Keratinocyte (primary cell): ENCODE results near the gene GJA4. TPM values are rescaled to one million over a fixed set of nuclear protein-coding genes. Genes with fewer than 3 reads are reported as not detected.
A peak's percentile ranks its signal among the peaks of the same experiment; 100 is the strongest.

Experiments
- DNase-seq: peaks from one replicate; pipeline ENCODE4 v3.0.0-alpha.2; 2011; ENCODE audit warnings: low read depth, missing footprints, low spot score
- FAIRE-seq: peaks from 2 replicates; lab custom pipeline; 2011; peaks lifted over from hg19 to GRCh38; lab: Jason Lieb, UNC
- H2AFZ ChIP-seq: 2 replicates; pipeline ENCODE4 v1.6.0; 2012; ENCODE audit warnings: low read length, control low read depth, inconsistent platforms; ENCODE audit not compliant: control insufficient read depth
- H3K27ac ChIP-seq: 2 replicates; pipeline ENCODE4 v1.5.1; 2011; ENCODE audit warnings: low read length; ENCODE audit not compliant: control insufficient read depth, insufficient read depth
- H3K27me3 ChIP-seq: 3 replicates; pipeline ENCODE4 v1.6.0; 2011; ENCODE audit warnings: low read length; ENCODE audit not compliant: control insufficient read depth, insufficient read depth; ENCODE audit errors: extremely low read depth
- H3K36me3 ChIP-seq, 2 experiments: 2 replicates in 1 of 2; 3 replicates in 1 of 2; pipeline ENCODE4 v1.5.1; 2011; ENCODE audit warnings: low read length in 2 of 2, mild to moderate bottlenecking in 1 of 2; ENCODE audit not compliant: control insufficient read depth in 2 of 2, insufficient read depth in 2 of 2; ENCODE audit errors: extremely low read depth in 1 of 2
- H3K4me1 ChIP-seq: 3 replicates; pipeline ENCODE4 v1.5.1; 2011; ENCODE audit warnings: low read length; ENCODE audit not compliant: control insufficient read depth, insufficient read depth; ENCODE audit errors: extremely low read depth
- H3K4me2 ChIP-seq: 3 replicates; pipeline ENCODE4 v1.6.0; 2011; ENCODE audit warnings: low read depth, low read length; ENCODE audit not compliant: control insufficient read depth, insufficient read depth; ENCODE audit errors: extremely low read depth
- H3K4me3 ChIP-seq, 3 experiments: fragments of 200-600 bp in 1 of 3; sonication (generic) in 1 of 3; 2 replicates in 2 of 3; 3 replicates in 1 of 3; pipeline ENCODE4 v1.5.1; 2011 to 2016; ENCODE audit warnings: low read length in 3 of 3, mild to moderate bottlenecking in 3 of 3, control low read depth in 2 of 3, inconsistent platforms in 1 of 3, low read depth in 1 of 3, mixed read lengths in 1 of 3, mixed run types in 1 of 3, moderate library complexity in 1 of 3; ENCODE audit not compliant: control insufficient read depth in 2 of 3, insufficient read depth in 2 of 3; ENCODE audit errors: extremely low read depth in 1 of 3
- H3K79me2 ChIP-seq: 2 replicates; pipeline ENCODE4 v1.6.0; 2012; ENCODE audit warnings: low read length; ENCODE audit not compliant: control insufficient read depth, insufficient read depth
- H3K9ac ChIP-seq: 3 replicates; pipeline ENCODE4 v1.6.0; 2011; ENCODE audit warnings: low read length; ENCODE audit not compliant: control insufficient read depth, insufficient read depth; ENCODE audit errors: extremely low read depth
- H3K9me1 ChIP-seq: 3 replicates; pipeline ENCODE4 v1.6.0; 2011; ENCODE audit warnings: low read length; ENCODE audit not compliant: control insufficient read depth, insufficient read depth; ENCODE audit errors: extremely low read depth
- H3K9me3 ChIP-seq: 2 replicates; pipeline ENCODE4 v1.5.1; 2012; ENCODE audit warnings: low read depth, low read length; ENCODE audit not compliant: control insufficient read depth
- H4K20me1 ChIP-seq: 3 replicates; pipeline ENCODE4 v1.6.0; 2011; ENCODE audit warnings: low read length; ENCODE audit not compliant: control insufficient read depth, insufficient read depth; ENCODE audit errors: extremely low read depth
- EZH2 ChIP-seq: IDR thresholded peaks from one replicate; pipeline ENCODE4 v1.6.1; 2012; ENCODE audit warnings: inconsistent platforms, mild to moderate bottlenecking, low read length, moderate library complexity
- dilution Hi-C: fragments of 300-500 bp; cut with MboI; formaldehyde crosslinking; loops from one replicate; pipeline ENCODE4 v1.7.0; 2020; ENCODE audit warnings: low sequenced_read_pairs; ENCODE audit not compliant: extremely low pct_ligation_motif_present
- polyA plus RNA-seq, 5 experiments: library from polyadenylated mRNA; depleted of rRNA in 3 of 5; stranded (reverse) in 3 of 5; stranded (forward) in 1 of 5; unstranded in 1 of 5; fragments of >200 nt; gene quantifications; 1 replicate in 1 of 5; 2 replicates in 3 of 5; 3 replicates in 1 of 5; pipeline versions ENCODE4 v1.2.1 to v1.2.3, GENCODE V29; 2011 to 2012; ENCODE audit warnings: missing spikeins in 2 of 5, low read depth in 1 of 5, low replicate concordance in 1 of 5
- TF ChIP-seq, protein P1 (sequence below), 3 experiments: IDR thresholded peaks in 1 of 3; conservative IDR thresholded peaks in 1 of 3; optimal IDR thresholded peaks in 1 of 3; 2 replicates in 2 of 3; 3 replicates in 1 of 3; pipeline versions ENCODE3 to v1.5.1; 2011; ENCODE audit warnings: low read length in 3 of 3, mild to moderate bottlenecking in 3 of 3, moderate library complexity in 2 of 3, control low read depth in 1 of 3, inconsistent platforms in 1 of 3; ENCODE audit not compliant: insufficient read depth in 2 of 3; ENCODE audit errors: extremely low read depth in 1 of 3

GJA4 gene
- polyA plus RNA-seq, 1 donor (not counting 4 experiments of a cell fraction or from before 2014, with no cell fraction given), result not detected

DNA sequence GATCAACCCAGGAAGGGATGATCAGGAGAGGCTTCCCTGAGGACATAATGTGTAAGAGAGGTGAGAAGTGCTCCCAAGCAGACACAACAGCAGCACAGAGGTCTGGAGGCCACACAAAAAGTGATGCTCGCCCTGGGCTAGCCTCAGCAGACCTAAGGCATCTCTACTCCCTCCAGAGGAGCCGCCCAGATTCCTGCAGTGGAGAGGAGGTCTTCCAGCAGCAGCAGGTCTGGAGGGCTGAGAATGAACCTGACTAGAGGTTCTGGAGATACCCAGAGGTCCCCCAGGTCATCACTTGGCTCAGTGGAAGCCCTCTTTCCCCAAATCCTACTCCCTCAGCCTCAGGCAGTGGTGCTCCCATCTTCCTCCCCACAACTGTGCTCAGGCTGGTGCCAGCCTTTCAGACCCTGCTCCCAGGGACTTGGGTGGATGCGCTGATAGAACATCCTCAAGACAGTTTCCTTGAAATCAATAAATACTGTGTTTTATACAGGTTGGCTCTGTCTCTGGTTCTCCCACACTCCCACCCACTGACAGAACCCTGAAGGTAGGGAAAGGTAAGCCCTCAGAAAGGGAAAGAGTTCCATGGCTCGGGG, 6.8 kb upstream of the GJA4 start:
- Histone ChIP-seq H3K9ac (peak overlapping the region; percentile 4), H2AFZ (no peak overlapping the region), H3K27me3 (peaks cover 4% of the 10 kb centered on the region), H3K27ac (no peak overlapping the region), H3K9me1 (peaks cover 2% of the 10 kb centered on the region), H4K20me1 (peaks cover 23% of the 10 kb centered on the region), H3K9me3 (no peaks in the 10 kb centered on the region), H3K79me2 (peaks cover 50% of the 10 kb centered on the region), H3K36me3 (peaks cover 15 to 35% of the 10 kb centered on the region in 2 experiments), H3K4me3 (peak overlapping the region in 1 of 3 experiments; percentile 9), H3K4me2 (no peak overlapping the region), H3K4me1 (peaks cover 33% of the 10 kb centered on the region)
- FAIRE-seq (no peak), DNase-seq (no peak)
- dilution Hi-C loops, result no loop called here
- TF ChIP-seq EZH2, result no peak
- TF ChIP-seq, protein P1, sequence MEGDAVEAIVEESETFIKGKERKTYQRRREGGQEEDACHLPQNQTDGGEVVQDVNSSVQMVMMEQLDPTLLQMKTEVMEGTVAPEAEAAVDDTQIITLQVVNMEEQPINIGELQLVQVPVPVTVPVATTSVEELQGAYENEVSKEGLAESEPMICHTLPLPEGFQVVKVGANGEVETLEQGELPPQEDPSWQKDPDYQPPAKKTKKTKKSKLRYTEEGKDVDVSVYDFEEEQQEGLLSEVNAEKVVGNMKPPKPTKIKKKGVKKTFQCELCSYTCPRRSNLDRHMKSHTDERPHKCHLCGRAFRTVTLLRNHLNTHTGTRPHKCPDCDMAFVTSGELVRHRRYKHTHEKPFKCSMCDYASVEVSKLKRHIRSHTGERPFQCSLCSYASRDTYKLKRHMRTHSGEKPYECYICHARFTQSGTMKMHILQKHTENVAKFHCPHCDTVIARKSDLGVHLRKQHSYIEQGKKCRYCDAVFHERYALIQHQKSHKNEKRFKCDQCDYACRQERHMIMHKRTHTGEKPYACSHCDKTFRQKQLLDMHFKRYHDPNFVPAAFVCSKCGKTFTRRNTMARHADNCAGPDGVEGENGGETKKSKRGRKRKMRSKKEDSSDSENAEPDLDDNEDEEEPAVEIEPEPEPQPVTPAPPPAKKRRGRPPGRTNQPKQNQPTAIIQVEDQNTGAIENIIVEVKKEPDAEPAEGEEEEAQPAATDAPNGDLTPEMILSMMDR (optimal IDR thresholded peaks at IDR 0.05 in 1 of 3, IDR thresholded peaks at IDR 0.05 in 1 of 3, conservative IDR thresholded peaks at IDR 0.05 in 1 of 3; ENCODE audit: extremely low read depth in 1 of 3, insufficient read depth in 2 of 3, low read length in 3 of 3), result no peak

GRCh38 chr1:34786521-34787325, 6.1 kb upstream of the GJA4 start:
- peak overlapping the region; percentile 16 for H3K27ac ChIP-seq

More at GRCh38 chr1:34786521-34787325, 6.1 kb upstream of the GJA4 start:
- Histone ChIP-seq H3K4me1 (peaks cover 33% of the 10 kb centered on the region), H3K9ac (no peak overlapping the region), H3K4me2 (no peak overlapping the region), H3K4me3 (peak overlapping the region in 1 of 3 experiments; percentile 9), H3K9me3 (no peaks in the 10 kb centered on the region), H2AFZ (no peak overlapping the region), H4K20me1 (peaks cover 23% of the 10 kb centered on the region), H3K9me1 (peaks cover 2% of the 10 kb centered on the region), H3K36me3 (peaks cover 15 to 35% of the 10 kb centered on the region in 2 experiments), H3K27me3 (peaks cover 4% of the 10 kb centered on the region), H3K79me2 (peaks cover 43% of the 10 kb centered on the region)
- DNase-seq (no peak), FAIRE-seq (peak; percentile 90)
- dilution Hi-C loops, result no loop called here
- TF ChIP-seq, protein P1 (optimal IDR thresholded peaks at IDR 0.05 in 1 of 3, IDR thresholded peaks at IDR 0.05 in 1 of 3, conservative IDR thresholded peaks at IDR 0.05 in 1 of 3; ENCODE audit: extremely low read depth in 1 of 3, insufficient read depth in 2 of 3, low read length in 3 of 3), result peak in 2 of 3 experiments; percentile 80 to 85
- no peak for TF ChIP-seq EZH2
